GM06990 (cell line): ENCODE measurements around the gene MIDN.

ENCODE experiments used
- DNase-seq: peaks from one replicate; pipeline ENCODE4 v3.0.0-alpha.2; 2011; ENCODE audit not compliant: insufficient read length; ENCODE audit errors: extremely low read depth
- H3K27me3 ChIP-seq: replicated peaks from 2 replicates; pipeline ENCODE4 v1.6.0; 2011; ENCODE audit warnings: low read length; ENCODE audit not compliant: control insufficient read depth, insufficient read depth
- H3K36me3 ChIP-seq: 2 replicates; pipeline ENCODE4 v1.5.1; 2011; ENCODE audit warnings: low read length; ENCODE audit not compliant: control insufficient read depth, insufficient read depth
- H3K4me3 ChIP-seq: replicated peaks from 2 replicates; pipeline ENCODE4 v1.5.1; 2011; ENCODE audit warnings: low read depth, mild to moderate bottlenecking, control low read depth, low read length
- CTCF ChIP-seq: IDR thresholded peaks from 2 replicates; pipeline ENCODE4 v1.5.1; 2011; ENCODE audit warnings: low read length, control low read depth, mild to moderate bottlenecking, inconsistent platforms; ENCODE audit not compliant: insufficient read depth, poor library complexity, severe bottlenecking

Gene MIDN

DNA sequence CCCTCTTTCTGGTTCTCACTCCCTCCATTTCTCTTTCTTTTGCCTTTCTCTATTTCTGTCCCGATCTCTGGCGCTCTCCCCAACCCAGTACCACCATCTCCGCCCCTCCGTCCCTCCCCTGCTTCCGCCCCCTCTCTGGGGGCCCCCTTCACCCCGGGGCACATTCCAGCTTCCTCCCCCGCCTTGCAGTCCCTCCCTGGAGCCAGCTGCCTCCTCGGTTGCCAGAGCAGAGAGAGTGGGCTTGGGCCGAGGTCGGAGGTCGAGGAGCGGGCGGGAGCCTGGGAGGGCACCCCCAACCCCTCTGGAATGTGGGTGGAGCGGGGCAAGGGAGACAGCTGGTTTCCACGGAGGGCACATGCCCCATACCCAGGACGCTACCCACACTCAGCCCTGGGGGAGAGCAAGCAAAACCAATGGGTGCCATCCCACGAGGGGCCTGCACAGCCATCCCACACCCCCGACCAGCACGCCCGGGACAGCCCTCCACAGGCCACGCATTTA lies 14.3 kb downstream of the MIDN start:
- Histone ChIP-seq H3K27me3 (no peaks in the 10 kb centered on the region; the same call in 1 of the 2 replicates), H3K4me3 (peak overlapping the region; percentile 81), H3K36me3 (peaks cover 1% of the 10 kb centered on the region; the same call in 1 of the 2 replicates)
- TF ChIP-seq CTCF: no peak
- DNase-seq: no peak

DNA sequence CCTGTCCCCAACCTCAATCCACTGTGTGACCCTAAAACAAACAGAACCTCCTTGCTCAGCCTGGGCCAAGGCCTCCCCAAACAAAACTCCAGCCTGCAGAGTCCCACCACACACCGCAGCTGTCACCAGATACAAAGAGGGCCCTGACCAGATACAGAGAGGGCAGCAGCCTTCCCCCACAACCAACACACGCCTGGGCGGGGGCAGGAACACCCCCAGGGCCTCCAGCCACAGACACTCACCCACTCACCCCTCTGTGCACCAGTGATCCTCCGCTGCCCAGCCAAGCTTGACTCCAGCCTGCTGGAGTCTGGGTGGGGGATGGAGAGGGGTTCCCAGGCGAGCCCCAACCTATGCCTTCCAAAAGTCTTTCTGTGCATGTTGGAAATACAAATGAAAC lies 14.8 kb downstream of the MIDN start:
- Histone ChIP-seq H3K36me3 (no peaks in the 10 kb centered on the region), H3K4me3 (peak overlapping the region; percentile 81), H3K27me3 (no peaks in the 10 kb centered on the region; the same call in 1 of the 2 replicates)
- peak; percentile 64 for DNase-seq
- no peak for TF ChIP-seq CTCF

GRCh38 chr19:1264801-1265614 lies 16.6 kb downstream of the MIDN start:
- TF ChIP-seq CTCF: no peak
- Histone ChIP-seq H3K36me3 (no peaks in the 10 kb centered on the region), H3K4me3 (no peak overlapping the region), H3K27me3 (no peaks in the 10 kb centered on the region; the same call in 1 of the 2 replicates)
- DNase-seq: peak; percentile 86

GRCh38 chr19:1265615-1266128 lies 17.3 kb downstream of the MIDN start:
- no peak for TF ChIP-seq CTCF
- Histone ChIP-seq H3K4me3 (peak overlapping the region; percentile 52), H3K36me3 (no peaks in the 10 kb centered on the region), H3K27me3 (no peaks in the 10 kb centered on the region; the same call in 1 of the 2 replicates)
- peak; percentile 69 for DNase-seq

- H3K36me3 ChIP-seq: peaks cover 5% of the 10 kb centered on the region; the same call in 1 of the 2 replicates
- H3K4me3 ChIP-seq: peak overlapping the region; percentile 52
- no peak for TF ChIP-seq CTCF
- no peaks in the 10 kb centered on the region; the same call in 1 of the 2 replicates for H3K27me3 ChIP-seq
- DNase-seq: peak; percentile 92
These were observed 17.9 kb downstream of the MIDN start for GRCh38 chr19:1266129-1266915.
